Erythroblast (primary cell): ENCODE results near the gene NCOA5.

Source experiments
- GATA1 ChIP-seq: IDR thresholded peaks from 2 replicates; pipeline ENCODE4 v1.6.1; 2011; ENCODE audit warnings: low read depth, mild to moderate bottlenecking, control low read depth, low read length, moderate library complexity
- POLR2A ChIP-seq: IDR thresholded peaks from 2 replicates; pipeline ENCODE4 v1.6.1; 2011; ENCODE audit warnings: mild to moderate bottlenecking, low read length

GRCh38 chr20:46031014-46031569 is 58.7 kb downstream of the NCOA5 start:
- TF ChIP-seq POLR2A (no peak), GATA1 (no peak)
